Activated CD4-positive, CD25-positive, alpha-beta regulatory T cell treated with anti-CD3 and anti-CD28 coated beads, Interleukin-2, amount 50 U/mL, for 16 hours (primary cell): ENCODE measurements around the gene ZNF414.
"Not testable (repeated sequence)": the region's sequence is repeated elsewhere in the genome, so short reads cannot be mapped to it uniquely, and the experiment has no call there.

Experiments
- DNase-seq: peaks from one replicate; pipeline ENCODE4 v3.0.0-alpha.2; 2020; ENCODE audit warnings: low read depth, low spot score

Gene ZNF414, protein sequence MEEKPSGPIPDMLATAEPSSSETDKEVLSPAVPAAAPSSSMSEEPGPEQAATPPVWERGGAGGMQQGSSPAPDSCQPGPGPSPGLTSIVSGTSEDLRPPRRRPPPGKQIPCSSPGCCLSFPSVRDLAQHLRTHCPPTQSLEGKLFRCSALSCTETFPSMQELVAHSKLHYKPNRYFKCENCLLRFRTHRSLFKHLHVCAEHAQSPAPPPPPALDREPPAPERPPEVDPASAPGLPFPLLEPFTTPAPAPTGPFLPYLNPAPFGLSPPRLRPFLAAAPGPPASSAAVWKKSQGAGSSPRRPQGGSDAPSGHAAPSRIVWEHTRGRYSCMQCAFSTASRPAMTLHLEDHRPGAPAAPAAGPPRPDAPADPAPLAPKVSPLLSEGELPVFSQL

DNA sequence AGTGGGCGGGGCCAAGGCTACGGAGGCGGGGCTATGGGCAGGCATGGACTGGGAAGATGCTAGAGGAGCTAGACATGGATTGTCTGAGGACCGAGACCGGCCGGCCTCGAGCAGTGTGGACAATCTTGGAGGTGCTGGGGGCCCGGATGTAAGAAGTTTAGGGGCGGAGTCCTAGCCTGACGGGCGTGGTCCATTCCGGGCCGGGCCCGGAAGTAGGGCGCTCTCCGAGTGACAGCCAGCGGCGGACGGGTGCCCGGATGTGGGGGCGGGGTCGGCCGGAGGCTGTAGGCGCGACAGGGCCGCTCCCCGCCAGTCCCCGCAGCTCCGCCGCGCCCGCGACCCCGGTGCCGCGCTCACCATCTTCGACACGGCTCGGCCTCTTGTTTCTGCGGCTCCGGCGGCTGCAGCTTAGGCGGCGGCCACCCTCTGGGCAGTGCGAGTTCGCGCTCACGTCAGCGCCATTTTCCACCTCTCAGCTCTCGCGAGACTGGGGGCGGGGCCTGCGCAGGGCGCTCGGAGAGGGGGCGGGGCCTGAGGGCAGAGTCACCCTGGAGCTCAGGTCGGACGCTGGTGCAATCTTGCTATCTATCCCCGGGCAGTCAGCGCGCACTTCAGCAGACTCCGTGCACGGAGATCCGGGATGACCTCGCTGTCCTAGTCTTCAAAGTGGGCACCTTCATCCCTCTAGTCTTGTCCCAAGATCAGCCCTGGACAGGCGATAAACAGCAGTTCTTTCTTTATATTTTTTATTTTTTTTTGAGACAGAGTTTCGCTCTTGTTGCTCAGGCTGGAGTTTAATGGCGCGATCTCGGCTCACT is at the start of gene ZNF414:
TSS of gene ZNF414 (minus strand) at position 481 of the 818 bp plus-strand sequence. CDS start at position 360, 121 bp downstream.
- DNase-seq = peak; percentile 91

DNA sequence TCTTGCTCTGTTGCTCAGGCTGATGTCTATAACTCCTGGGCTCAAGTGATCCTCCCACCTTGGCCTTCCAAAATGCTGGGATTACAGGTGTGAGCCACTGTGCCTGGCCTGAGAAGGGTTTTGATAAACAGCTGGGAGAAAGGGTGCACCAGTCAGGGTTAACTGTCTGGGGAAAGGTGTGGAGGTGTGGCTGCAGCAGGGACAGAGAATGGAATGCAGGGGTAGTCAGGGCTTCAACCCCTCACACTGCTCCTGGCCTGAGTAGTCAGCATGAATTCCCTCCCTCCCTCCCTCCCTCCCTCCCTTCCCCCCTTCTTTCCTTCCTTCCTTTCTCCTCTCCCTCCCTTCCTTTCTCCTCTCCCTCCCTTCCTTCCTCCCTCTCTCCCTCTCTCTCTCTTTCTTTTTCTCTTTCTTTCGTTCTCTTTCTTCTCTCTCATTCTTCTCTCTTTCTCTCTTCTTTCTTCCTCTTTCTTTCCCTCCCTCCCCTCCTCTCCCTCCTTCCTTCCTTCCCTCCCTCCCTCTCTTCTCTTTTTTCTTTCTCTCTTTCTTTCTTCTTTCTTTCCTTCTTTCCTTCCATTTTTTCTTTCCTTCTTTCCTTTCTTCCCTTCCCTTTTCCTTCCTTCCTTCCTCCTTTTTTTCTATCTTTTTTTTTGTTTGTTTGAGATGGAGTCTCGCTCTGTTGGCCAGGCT is 47.3 kb upstream of the ZNF414 start:
- DNase-seq = no peak

DNA sequence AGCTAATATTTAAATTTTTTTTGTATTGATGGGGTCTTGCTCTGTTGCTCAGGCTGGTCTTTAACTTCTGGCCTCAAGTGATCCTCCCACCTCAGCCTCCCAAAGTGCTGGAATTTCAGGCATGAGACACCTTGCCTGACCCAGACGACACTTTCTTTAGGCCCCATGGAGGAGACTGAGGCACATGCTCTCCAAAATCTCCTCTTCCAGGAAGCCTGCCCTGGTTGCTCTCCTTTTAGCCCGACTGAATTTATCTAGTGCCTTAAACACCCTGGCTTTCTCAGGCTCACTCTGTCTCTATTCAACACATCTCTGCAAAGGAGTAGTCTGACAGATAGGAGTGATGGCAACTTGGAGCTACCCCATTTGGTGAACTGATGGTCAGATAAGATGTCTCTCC is 44.4 kb upstream of the ZNF414 start:
- DNase-seq = no peak

DNA sequence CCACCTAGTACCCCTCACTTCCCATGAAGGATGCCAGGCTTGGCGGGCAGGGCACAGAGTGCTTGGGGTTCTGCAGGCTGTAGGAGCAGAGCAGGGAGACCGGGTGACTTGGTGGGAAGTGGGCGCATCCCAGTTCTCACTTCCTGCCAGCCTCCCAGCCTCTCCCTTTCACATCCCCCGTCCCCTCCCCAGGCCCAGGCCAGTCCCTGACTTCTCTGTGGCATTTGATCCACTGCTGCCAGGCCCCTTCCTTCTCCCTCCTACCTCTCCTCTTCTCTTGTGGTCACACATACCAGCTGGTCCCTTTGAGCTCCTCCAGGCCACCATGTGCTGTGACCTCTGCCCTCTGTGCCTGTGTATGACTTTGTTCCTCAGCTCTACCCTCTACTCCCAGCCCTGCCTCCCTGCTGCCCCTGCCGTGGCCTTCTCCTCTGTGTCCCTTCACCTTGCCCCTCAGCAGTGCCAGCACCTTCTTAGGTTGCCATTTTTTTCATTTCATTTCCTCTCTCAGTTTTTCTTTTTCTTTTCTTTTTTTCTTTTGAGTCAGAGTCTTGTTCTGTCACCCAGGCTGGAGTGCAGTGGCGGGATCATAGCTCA is 43.8 kb upstream of the ZNF414 start:
- no peak for DNase-seq

DNA sequence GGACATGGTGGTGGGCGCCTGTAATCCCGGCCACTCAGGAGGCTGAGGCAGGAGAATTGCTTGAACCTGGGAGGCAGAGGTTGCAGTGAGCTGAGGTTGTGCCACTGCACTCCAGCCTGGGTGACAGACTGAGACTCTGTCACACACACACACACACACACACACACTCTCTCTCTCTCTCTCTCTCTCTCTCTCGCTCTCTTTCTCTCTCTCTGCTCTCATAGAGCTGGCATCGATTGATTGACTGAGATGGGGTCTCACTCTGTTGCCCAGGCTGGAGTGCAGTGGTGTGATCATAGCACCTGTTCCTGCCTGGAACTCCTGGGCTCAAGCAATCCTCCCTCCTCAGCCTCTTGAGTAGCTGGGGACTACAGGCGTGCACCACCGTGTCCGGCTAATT is 39.8 kb upstream of the ZNF414 start:
- DNase-seq = not testable (repeated sequence)

DNA sequence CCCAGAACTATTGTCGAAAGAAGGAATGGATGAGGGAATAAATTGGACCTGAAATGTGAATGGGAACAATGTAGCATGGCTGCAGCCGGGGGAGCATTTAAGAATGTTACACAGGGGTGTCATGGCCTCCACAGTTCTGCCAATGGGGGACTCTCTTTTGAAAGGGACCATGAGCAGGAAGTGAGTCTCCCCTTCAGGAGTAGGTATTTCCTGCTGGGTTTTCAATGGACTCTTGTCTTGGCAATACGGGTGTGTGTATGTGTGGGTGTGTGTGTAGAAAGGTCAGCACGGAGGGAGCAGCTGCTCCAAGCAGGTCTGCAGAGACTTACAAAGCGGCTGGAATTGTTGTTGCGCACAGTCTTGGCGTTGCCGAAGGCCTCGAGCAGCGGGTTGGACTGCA is 38.8 kb upstream of the ZNF414 start:
- DNase-seq = no peak

DNA sequence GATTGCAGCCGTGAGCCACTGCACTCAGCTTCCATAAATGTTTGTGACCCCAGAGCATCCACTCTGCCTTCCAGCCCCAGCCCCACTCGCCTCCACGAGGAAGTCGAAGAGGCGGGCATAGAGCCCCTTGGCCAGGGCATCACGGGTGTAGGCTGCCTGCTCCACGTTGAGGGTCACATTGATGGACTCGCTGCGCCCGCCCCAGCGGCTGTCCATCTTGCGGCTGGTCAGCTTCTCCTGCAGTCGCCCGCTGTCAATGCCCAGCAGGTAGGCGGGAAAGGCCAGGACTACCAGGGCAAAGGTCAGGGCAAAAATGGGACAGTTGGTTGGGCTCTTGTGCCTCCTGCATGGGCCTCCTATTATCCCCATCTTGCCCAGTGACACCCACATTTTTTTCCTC is 36.1 kb upstream of the ZNF414 start:
- DNase-seq = no peak

DNA sequence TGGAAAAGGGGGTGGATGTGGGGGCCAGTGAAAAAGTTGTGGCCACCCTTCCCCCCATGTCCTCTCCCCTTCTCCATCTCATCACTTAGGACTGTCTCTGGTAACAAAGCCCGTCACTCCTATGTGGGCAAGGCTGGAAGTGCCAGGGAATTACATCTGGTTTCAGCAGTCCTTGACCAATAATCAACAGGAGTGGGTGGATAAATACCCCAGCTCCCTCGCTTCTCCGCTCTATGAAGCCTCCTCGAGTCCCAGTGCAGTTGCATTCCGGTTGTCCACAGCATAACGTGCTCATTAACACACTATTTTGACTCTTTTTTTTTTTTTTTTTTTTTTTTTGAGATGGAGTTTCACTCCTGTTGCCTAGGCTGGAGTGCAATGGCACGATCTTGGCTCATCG is 31.8 kb upstream of the ZNF414 start:
- no peak for DNase-seq

DNA sequence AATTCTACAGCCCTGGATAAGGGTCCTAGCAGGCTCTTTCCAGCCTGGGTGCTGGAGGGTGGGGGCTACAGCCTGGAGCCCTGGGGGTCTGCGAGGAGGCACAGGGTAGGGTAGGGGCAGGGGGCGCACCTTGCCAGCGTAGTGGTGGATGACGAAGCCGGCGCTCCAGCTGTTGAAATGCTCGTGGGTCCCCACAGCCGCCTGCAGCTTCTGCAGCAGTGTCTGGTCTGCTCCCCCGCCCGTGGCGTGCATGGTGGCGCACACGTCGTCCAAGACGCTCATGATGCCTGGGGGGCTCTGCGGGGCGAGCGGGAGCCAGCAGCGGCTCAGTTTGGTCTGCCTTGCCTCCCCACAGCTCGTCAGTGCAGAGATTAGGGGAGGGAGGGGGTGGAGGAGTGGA is 30.2 kb upstream of the ZNF414 start:
- no peak for DNase-seq

DNA sequence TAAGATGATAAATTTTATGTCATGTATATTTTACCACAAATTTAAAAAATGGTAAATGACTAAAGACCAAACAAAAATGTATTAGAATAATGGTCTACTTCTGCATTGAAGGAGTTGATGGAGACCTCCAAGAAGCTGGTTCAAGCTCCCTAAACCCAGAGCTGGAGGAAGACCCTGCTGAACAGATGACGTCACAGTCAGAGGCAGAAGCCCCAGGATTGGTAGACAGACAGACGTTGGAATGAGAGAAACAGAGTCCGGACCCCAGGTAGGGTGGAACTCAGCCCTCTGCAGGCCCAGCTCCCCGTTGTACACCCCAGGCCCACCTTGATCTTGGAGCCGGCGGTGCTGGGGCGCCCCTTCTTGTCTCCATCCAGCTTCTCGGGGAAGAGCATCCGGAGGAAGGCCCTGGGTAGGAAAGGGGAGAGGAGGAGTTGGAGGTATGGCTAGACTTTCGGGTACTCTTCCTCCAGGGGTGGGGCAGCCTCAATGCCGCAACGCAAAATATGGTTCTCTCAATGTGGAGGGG is 25.7 kb upstream of the ZNF414 start:
- no peak for DNase-seq

DNA sequence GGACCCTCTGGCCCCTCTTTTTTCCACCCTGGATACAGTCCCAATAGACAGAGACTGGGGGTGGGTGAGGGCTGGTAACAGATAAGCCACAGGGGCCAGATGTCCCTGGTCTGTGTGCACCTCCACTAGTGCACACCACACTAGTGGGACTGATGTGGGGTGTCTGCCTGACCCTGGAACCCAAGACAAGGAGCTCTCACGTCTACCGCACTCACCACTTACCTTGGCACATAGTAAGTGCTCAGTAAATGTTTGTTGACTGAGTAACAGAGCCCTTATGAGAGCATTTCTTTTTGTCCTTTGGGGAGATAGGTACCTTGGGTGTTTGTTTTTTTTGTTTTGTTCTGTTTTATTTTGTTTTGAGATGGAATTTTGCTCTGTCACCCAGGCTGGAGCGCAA is 23.1 kb upstream of the ZNF414 start:
- no peak for DNase-seq

DNA sequence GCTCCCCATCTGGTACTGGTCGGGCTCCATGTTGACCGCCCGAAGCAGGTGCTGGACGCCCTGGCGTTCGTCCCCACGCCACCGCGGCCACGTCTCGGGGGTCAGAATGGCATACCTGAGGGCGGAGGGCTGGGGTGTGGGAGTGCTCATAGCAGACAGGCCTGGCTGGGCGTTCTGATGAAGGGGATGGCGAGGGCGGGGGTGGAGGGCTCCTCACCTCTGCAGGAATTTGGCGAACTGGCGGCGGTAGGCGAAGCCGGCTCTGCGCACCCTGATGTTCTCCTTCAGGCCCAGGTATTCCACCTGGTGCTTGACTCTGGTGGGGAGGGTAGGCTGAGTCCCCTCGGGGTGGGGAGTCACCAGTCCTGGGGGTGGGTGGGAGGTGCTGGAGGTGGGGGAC is 22.3 kb upstream of the ZNF414 start:
- no peak for DNase-seq

DNA sequence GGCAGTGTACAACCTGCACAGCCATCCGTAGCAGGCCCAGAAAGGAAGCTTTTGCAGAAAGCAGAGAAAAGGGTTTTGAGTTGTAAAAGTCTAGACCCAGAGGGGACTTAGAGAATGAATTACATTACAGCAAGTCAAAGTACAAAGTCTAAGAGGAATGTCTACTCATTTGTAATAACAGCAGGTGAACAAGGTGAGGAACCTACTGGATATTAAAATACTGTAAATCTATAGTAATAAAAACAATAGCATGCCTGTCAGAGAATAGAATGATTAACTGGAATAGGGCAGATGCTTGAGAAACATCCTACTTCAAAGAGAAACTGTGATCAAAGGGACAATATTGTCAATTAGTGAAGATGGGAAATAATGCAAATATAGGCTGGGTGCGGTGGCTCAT is 18.3 kb upstream of the ZNF414 start:
- DNase-seq = no peak

DNA sequence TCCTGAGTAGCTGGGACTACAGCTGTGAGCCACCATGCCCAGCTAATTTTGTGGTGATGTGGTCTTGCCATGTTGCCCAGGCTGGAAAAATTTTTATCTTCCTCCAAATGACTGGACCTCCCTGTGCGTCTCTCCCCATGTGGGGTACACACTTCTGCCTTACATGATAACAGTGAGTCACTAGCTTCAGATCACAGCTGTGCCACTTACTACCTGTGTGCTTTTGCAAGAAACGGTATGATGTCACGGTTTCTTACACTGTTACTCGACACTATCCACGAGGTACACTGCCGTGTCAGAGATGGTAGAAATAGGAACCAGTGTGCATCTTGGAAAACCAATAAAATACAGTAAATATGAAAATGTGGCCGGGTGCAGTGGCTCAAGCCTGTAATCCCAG is 17.5 kb upstream of the ZNF414 start:
- DNase-seq = no peak

DNA sequence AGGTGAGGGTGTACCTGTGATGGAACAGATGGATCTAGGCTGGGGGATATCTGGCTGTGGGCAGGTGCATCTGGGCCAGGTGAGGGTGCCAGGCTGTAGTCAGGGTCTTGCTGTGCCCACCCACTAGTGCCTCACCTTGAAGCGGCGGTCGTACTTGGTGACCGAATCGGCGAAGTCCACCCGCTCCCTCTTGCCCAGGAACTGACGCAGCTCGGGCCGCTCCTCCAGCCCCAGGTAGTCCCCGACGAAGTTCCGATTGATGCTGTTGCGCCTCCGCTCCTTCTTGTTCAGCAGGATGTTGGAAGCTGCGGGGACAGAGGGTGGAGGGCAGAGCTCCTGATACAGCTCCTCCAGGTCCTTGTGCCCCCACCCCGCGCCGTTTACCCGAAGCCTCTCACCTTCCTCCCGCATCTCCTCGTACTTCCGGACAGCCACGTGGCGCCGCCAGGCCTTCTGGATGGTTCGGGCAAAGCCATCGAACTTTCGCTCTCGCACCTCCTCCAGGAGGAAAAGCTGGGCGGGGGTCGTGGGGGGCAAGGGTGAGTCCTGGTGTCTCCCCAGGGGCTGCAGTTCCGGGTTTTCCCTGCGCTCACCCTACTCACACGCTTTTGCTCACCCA is 16.2 kb upstream of the ZNF414 start:
- no peak for DNase-seq

DNA sequence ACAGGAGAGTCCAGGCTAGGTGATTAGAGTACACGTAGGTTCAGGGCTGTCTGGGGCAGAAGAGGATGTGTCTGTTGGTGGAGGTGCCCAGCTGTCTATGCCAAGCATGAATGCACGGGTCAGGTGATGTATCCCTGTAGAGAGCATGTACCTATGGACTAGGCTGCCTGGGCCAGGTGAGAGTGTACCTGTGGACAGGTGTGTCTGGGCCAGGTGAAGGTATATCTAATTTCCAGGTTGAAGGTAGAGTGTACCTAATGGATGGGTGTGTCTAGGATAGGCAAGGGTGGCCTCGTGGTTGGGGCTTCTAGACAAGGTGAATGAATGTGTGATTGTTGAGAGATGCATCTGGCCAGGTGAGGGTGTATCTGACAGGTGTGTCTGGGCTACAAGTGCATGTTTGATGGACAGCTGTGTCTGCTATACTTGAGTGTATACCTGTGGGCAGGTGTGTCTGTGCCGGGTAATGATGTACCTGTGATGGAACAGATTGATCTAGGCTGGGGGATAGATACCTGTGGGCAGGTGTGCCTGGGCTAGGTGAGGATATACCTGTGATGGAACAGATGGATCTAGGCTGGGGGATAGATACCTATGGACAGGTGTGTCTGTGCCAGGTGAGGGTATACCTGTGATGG is 15.5 kb upstream of the ZNF414 start:
- no peak for DNase-seq

DNA sequence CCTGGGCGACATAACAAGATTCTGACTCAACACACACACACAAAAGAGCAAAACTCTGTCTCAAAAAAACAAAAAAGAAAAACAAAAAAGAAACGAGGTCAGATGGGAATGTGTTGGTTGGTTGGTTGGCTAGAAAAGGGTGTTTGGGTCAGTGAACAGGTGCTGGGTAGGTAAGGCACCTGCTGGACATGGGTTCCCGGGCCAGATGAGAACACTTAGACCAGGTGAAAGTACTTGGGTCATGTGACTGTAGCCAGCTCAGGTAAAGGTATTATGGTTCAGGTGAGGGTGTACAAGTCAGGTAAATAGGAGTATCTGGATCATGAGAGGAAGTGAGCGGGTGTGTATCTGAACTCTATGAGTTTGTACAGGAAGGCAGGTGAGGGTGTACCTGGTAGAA is 14.5 kb upstream of the ZNF414 start:
- DNase-seq = no peak

DNA sequence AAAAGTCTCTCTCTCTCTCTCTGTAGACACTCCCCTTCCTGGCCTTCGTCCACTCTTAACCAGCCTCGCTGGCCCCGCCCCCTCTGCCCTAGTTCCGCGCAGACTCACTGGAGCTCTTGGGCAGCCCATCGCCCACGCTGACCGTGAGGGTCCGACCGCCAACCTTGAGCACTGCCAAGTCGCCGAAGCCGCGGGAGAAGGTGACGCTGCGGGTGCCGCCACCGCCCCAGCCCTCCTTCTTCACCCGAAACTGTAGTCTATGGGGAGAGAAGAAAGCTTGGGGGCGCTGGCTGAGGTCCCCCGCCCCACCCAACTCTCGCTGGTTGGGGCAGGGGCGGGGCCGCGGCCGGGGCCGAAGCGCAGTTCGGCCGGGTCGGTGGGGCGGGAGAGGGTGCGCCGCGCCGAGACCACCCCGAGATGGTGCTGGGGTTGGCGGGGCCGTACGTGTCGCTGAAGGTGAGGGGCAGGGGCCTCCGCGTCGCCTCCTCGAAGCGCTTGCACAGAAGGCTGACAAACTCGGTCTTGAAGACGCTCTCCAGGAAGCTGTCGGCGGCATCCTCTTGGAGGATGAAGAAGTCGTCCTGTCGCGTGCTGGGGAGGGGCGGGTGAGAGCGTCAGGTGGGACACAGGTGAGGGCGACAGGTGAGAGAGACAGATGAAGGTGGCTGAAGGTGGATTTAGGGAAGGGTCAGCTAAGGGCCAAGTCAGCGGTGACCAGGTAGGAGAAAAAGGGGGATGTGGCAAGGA is 12.6 kb upstream of the ZNF414 start:
- DNase-seq = no peak

DNA sequence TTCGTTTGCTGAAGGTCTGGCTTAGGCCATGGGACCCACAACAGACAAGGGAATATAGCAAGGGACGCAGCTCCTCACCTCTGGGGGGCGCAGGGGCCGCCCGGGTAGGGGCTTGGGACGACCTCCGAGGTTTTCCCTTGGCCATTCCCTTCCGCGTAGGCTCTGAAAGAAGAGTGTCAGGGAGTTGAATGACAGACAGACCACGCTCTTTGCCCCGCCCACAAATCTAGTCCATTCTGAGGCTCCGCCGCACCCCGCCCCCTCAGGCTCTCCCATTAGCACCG is 11.4 kb upstream of the ZNF414 start:
- no peak for DNase-seq

DNA sequence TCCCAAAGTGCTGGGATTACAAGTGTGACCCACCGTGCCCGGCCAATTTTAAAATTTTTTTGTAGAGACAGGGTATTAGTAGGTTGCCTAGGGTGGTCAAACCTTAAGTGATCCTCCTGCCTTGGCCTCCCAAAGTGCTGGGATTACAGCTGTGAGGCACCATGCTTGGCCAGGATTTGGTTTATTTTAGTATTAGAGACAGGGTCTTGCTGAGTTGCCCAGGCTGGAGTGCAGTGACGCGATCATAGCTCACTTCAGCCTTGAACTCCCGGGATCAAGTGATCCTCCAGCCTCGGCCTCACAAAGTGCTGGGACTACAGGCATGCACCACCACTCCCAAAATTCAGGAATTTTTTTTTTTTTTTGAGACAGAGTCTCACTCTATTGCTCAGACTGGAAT is 5.4 kb upstream of the ZNF414 start:
- no peak for DNase-seq
